Measurements from ENCODE around the gene SLC1A5. TPM values are rescaled to one million over a fixed set of nuclear protein-coding genes. Genes with fewer than 3 reads are reported as not detected.

SLC1A5 gene
- total RNA-seq, 1 donor from 2014 or later = 233 TPM

DNA sequence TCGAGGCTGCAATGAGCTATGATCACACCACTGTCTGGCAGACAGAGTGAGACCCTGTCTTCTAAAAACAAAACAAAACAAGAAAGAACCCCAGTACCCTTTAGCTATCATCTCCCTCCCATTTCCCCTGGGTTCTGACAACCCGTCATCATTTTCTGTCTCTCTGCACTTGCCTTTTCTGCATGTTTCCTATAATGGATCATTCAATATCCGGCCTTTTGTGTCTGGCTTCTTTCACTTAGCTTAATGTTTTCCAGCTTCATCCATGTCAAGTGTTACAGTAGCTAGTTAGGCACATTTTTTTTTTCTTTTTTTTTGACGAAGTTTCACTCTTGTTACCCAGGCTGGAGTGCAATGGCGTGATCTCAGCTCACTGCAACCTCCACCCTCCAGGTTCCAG, 45.7 kb upstream of the SLC1A5 start:
- Histone ChIP-seq H3K4me3 (ENCODE audit: insufficient read depth, low read depth, low read length) (no peak overlapping the region), H3K4me2 (ENCODE audit: low read length) (no peak overlapping the region), H3K9me3 (ENCODE audit: insufficient read depth, low read depth, low read length) (no peaks in the 10 kb centered on the region), H3K79me2 (ENCODE audit: insufficient read depth, low read length) (no peaks in the 10 kb centered on the region), H3K36me3 (ENCODE audit: insufficient read depth, low read length) (peaks cover 15% of the 10 kb centered on the region), H2AFZ (ENCODE audit: low read depth, low read length) (no peak overlapping the region), H3K4me1 (ENCODE audit: insufficient read depth, low read length) (peaks cover 5% of the 10 kb centered on the region), H4K20me1 (ENCODE audit: insufficient read depth, low read length) (peaks cover 6% of the 10 kb centered on the region), H3K9ac (ENCODE audit: low read length) (no peak overlapping the region), H3K27me3 (ENCODE audit: insufficient read depth, low read length) (no peaks in the 10 kb centered on the region), H3K27ac (ENCODE audit: low read depth, low read length) (no peak overlapping the region)
- DNase-seq (ENCODE audit: low read depth) (no peak), FAIRE-seq (no peak)
- H3K4me1 Mint-ChIP-seq (ENCODE audit: low read depth, unreplicated experiment) = peaks cover 5% of the 10 kb centered on the region
- H3K27me3 Mint-ChIP-seq (ENCODE audit: low read depth, unreplicated experiment) = no peaks in the 10 kb centered on the region
- no peaks in the 10 kb centered on the region for H3K9me3 Mint-ChIP-seq (ENCODE audit: unreplicated experiment)
- peaks cover 7% of the 10 kb centered on the region for H3K36me3 Mint-ChIP-seq (ENCODE audit: low read depth, unreplicated experiment)
- no peak overlapping the region for H3K4me3 Mint-ChIP-seq (ENCODE audit: unreplicated experiment)
- TF ChIP-seq EZH2 (IDR thresholded peaks at IDR 0.05; ENCODE audit: insufficient read depth, low read length) = no peak
- TF ChIP-seq, protein P1, sequence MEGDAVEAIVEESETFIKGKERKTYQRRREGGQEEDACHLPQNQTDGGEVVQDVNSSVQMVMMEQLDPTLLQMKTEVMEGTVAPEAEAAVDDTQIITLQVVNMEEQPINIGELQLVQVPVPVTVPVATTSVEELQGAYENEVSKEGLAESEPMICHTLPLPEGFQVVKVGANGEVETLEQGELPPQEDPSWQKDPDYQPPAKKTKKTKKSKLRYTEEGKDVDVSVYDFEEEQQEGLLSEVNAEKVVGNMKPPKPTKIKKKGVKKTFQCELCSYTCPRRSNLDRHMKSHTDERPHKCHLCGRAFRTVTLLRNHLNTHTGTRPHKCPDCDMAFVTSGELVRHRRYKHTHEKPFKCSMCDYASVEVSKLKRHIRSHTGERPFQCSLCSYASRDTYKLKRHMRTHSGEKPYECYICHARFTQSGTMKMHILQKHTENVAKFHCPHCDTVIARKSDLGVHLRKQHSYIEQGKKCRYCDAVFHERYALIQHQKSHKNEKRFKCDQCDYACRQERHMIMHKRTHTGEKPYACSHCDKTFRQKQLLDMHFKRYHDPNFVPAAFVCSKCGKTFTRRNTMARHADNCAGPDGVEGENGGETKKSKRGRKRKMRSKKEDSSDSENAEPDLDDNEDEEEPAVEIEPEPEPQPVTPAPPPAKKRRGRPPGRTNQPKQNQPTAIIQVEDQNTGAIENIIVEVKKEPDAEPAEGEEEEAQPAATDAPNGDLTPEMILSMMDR (IDR thresholded peaks at IDR 0.05; ENCODE audit: insufficient read depth, low read depth, low read length) = no peak
- no peak overlapping the region for H3K27ac Mint-ChIP-seq (ENCODE audit: unreplicated experiment)

DNA sequence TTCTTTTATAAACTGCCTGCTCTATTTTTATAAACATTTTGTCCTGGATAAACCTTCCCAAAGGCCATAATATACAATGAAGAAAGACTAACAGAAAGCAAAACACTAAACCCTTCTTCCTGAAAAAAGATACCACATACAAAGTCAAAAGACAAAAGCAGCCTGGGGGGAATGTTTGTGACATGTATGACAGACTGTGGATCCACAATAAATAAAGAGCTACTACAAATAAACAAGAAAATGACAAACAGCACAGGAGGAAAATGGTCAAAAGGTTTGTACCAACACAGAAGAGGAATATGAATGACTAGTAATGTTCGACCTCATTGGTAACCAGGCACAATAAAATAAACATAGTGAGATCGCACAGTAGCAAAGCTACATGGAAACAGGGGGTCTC, 42.5 kb upstream of the SLC1A5 start:
- Histone ChIP-seq H3K27ac (ENCODE audit: low read depth, low read length) (no peak overlapping the region), H2AFZ (ENCODE audit: low read depth, low read length) (no peak overlapping the region), H3K9ac (ENCODE audit: low read length) (no peak overlapping the region), H3K4me3 (ENCODE audit: insufficient read depth, low read depth, low read length) (no peak overlapping the region), H3K79me2 (ENCODE audit: insufficient read depth, low read length) (no peaks in the 10 kb centered on the region), H4K20me1 (ENCODE audit: insufficient read depth, low read length) (no peaks in the 10 kb centered on the region), H3K4me1 (ENCODE audit: insufficient read depth, low read length) (peaks cover 5% of the 10 kb centered on the region), H3K36me3 (ENCODE audit: insufficient read depth, low read length) (peaks cover 3% of the 10 kb centered on the region), H3K27me3 (ENCODE audit: insufficient read depth, low read length) (no peaks in the 10 kb centered on the region), H3K9me3 (ENCODE audit: insufficient read depth, low read depth, low read length) (no peaks in the 10 kb centered on the region), H3K4me2 (ENCODE audit: low read length) (no peak overlapping the region)
- no peak for DNase-seq (ENCODE audit: low read depth)
- H3K27me3 Mint-ChIP-seq (ENCODE audit: low read depth, unreplicated experiment) = no peaks in the 10 kb centered on the region
- H3K9me3 Mint-ChIP-seq (ENCODE audit: unreplicated experiment) = no peaks in the 10 kb centered on the region
- H3K4me1 Mint-ChIP-seq (ENCODE audit: low read depth, unreplicated experiment) = peaks cover 7% of the 10 kb centered on the region
- H3K4me3 Mint-ChIP-seq (ENCODE audit: unreplicated experiment) = no peak overlapping the region
- H3K36me3 Mint-ChIP-seq (ENCODE audit: low read depth, unreplicated experiment) = peaks cover 2% of the 10 kb centered on the region
- peak; percentile 5 for FAIRE-seq
- H3K27ac Mint-ChIP-seq (ENCODE audit: unreplicated experiment) = no peak overlapping the region
- TF ChIP-seq EZH2 (IDR thresholded peaks at IDR 0.05; ENCODE audit: insufficient read depth, low read length) = no peak
- TF ChIP-seq, protein P1 (IDR thresholded peaks at IDR 0.05; ENCODE audit: insufficient read depth, low read depth, low read length) = no peak

DNA sequence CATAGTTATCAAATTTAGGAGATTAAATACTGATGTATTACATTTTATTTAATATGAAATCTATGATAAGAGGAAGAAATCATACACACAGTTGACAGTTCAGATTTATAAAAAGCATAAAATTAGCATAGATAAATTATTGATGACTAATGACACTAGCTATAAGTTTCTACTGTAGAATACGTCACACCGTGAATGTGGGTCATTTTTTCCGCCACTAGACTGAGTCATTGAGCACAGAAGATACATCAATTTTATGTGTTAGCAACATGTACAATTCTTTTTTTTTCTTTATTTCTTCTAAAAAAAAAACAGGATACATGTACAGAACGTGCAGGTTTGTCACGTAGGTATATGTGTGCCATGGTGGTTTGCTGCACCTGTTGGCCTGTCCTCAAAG, 40.1 kb upstream of the SLC1A5 start:
- Mint-ChIP-seq H3K4me1 (ENCODE audit: low read depth, unreplicated experiment) (peaks cover 7% of the 10 kb centered on the region), H3K36me3 (ENCODE audit: low read depth, unreplicated experiment) (peaks cover 2% of the 10 kb centered on the region), H3K27me3 (ENCODE audit: low read depth, unreplicated experiment) (no peaks in the 10 kb centered on the region), H3K9me3 (ENCODE audit: unreplicated experiment) (peaks cover 2% of the 10 kb centered on the region), H3K4me3 (ENCODE audit: unreplicated experiment) (no peak overlapping the region), H3K27ac (ENCODE audit: unreplicated experiment) (no peak overlapping the region)
- DNase-seq (ENCODE audit: low read depth) = peak; percentile 39
- no peaks in the 10 kb centered on the region for H3K9me3 ChIP-seq (ENCODE audit: insufficient read depth, low read depth, low read length)
- H3K79me2 ChIP-seq (ENCODE audit: insufficient read depth, low read length) = no peaks in the 10 kb centered on the region
- no peak overlapping the region for H2AFZ ChIP-seq (ENCODE audit: low read depth, low read length)
- TF ChIP-seq, protein P1 (IDR thresholded peaks at IDR 0.05; ENCODE audit: insufficient read depth, low read depth, low read length) = no peak
- no peaks in the 10 kb centered on the region for H3K27me3 ChIP-seq (ENCODE audit: insufficient read depth, low read length)
- no peaks in the 10 kb centered on the region for H4K20me1 ChIP-seq (ENCODE audit: insufficient read depth, low read length)
- no peak overlapping the region for H3K4me2 ChIP-seq (ENCODE audit: low read length)
- H3K36me3 ChIP-seq (ENCODE audit: insufficient read depth, low read length) = no peaks in the 10 kb centered on the region
- no peak overlapping the region for H3K4me3 ChIP-seq (ENCODE audit: insufficient read depth, low read depth, low read length)
- H3K27ac ChIP-seq (ENCODE audit: low read depth, low read length) = no peak overlapping the region
- H3K9ac ChIP-seq (ENCODE audit: low read length) = no peak overlapping the region
- peaks cover 5% of the 10 kb centered on the region for H3K4me1 ChIP-seq (ENCODE audit: insufficient read depth, low read length)
- FAIRE-seq = no peak
